Measurements from ENCODE around the gene UBE2C.

Gene UBE2C

GRCh38 chr20:45816951-45817350 is 4.5 kb downstream of the UBE2C start:
- no peak for DNase-seq (ENCODE audit: low read depth)
- TF ChIP-seq, protein P1, sequence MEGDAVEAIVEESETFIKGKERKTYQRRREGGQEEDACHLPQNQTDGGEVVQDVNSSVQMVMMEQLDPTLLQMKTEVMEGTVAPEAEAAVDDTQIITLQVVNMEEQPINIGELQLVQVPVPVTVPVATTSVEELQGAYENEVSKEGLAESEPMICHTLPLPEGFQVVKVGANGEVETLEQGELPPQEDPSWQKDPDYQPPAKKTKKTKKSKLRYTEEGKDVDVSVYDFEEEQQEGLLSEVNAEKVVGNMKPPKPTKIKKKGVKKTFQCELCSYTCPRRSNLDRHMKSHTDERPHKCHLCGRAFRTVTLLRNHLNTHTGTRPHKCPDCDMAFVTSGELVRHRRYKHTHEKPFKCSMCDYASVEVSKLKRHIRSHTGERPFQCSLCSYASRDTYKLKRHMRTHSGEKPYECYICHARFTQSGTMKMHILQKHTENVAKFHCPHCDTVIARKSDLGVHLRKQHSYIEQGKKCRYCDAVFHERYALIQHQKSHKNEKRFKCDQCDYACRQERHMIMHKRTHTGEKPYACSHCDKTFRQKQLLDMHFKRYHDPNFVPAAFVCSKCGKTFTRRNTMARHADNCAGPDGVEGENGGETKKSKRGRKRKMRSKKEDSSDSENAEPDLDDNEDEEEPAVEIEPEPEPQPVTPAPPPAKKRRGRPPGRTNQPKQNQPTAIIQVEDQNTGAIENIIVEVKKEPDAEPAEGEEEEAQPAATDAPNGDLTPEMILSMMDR (IDR thresholded peaks at IDR 0.05; ENCODE audit: low read length, missing control alignments), result no peak
- H3K4me3 ChIP-seq (replicated peaks; ENCODE audit: low read depth, low read length), result no peak overlapping the region

DNA sequence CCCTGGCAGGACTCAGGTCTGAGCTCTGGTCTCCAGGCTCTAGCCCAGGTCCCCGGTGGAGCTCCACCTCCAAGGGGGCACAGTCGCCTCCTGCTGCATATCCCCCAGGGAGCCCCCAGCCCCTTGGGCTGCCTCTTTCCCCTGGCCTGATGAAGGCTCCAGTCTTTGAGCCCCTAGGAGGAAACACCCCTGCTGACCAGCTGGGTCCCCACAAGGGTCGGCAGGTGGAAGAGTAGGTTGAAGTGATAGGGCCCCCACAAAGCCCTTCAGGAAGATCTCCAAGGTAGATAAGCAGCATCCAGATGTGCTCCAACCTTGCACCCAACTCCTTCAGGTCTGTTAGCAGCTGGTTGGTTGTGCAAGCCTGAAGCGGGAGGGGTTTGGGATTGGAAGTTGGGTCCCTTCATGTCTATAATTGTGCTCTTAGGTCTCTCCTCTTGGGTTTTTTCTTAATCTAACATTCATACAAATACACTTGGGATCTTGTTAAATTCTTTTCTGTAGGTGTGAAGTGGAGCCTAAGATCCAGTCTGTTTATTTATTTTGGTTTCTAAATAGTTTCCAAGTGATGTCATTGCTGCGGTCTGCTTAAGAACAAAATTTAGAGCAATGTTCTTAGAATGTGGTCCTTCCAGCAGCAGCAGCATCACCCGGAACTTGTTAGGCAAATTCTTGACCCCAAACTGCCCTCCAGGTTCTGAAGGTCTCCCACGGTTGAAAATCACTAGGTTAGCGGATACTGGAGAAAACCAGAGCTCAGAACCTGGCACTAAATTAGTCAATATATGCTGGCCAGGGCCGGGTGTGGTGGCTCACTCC is 5.1 kb downstream of the UBE2C start:
- TF ChIP-seq, protein P1 (IDR thresholded peaks at IDR 0.05; ENCODE audit: low read length, missing control alignments), result no peak
- no peak overlapping the region for H3K4me3 ChIP-seq (replicated peaks; ENCODE audit: low read depth, low read length)
- DNase-seq (ENCODE audit: low read depth), result peak; percentile 66

- H3K4me3 ChIP-seq (replicated peaks; ENCODE audit: low read depth, low read length), result no peak overlapping the region
- TF ChIP-seq, protein P1 (IDR thresholded peaks at IDR 0.05; ENCODE audit: low read length, missing control alignments), result no peak
- DNase-seq (ENCODE audit: low read depth), result no peak
Observed at GRCh38 chr20:45818239-45818638, 5.8 kb downstream of the UBE2C start.

- no peak for DNase-seq (ENCODE audit: low read depth)
- H3K4me3 ChIP-seq (replicated peaks; ENCODE audit: low read depth, low read length), result no peak overlapping the region
- TF ChIP-seq, protein P1 (IDR thresholded peaks at IDR 0.05; ENCODE audit: low read length, missing control alignments), result no peak
Observed at GRCh38 chr20:45819466-45819865, 7.0 kb downstream of the UBE2C start.

GRCh38 chr20:45821947-45822346 is 9.5 kb downstream of the UBE2C start:
- DNase-seq (ENCODE audit: low read depth), result no peak
- no peak overlapping the region for H3K4me3 ChIP-seq (replicated peaks; ENCODE audit: low read depth, low read length)
- TF ChIP-seq, protein P1 (IDR thresholded peaks at IDR 0.05; ENCODE audit: low read length, missing control alignments), result no peak

DNA sequence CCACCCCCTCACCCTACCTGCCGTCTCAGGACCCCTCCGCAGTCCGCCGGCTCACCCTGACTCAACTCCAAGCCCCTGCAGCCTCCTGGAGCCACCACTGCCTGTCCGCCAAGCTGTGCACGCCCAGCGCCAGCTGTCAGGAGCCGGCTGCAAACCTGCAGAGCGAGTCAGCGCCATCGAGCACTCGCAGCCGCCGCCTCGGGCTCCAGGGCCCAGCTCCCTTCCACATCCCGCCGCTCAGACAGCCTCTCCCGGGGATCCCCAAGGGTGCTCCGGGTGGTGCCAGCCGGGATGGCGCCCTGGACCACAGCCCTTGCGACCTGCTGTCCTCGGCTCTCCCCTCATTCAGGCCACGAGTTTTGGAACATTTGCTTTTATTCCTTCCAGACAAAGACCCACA is 10.4 kb downstream of the UBE2C start:
- H3K4me3 ChIP-seq (replicated peaks; ENCODE audit: low read depth, low read length), result no peak overlapping the region
- TF ChIP-seq, protein P1 (IDR thresholded peaks at IDR 0.05; ENCODE audit: low read length, missing control alignments), result no peak
- peak; percentile 16 for DNase-seq (ENCODE audit: low read depth)

Measured in fibroblast of pulmonary artery (primary cell).